B cell (primary cell): ENCODE data around the gene MS4A7.

Experiments
- EZH2 ChIP-seq: IDR thresholded peaks from 2 replicates; pipeline ENCODE4 v1.6.1; 2012; ENCODE audit warnings: borderline replicate concordance, low read depth, mild to moderate bottlenecking, moderate library complexity, low read length; ENCODE audit not compliant: insufficient read depth, poor library complexity, severe bottlenecking
- TF ChIP-seq, protein P1 (sequence below): fragments of 200-600 bp; IDR thresholded peaks from one replicate; pipeline ENCODE4 v1.8.0; 2022; ENCODE audit warnings: antibody characterized with exemption, mild to moderate bottlenecking

DNA sequence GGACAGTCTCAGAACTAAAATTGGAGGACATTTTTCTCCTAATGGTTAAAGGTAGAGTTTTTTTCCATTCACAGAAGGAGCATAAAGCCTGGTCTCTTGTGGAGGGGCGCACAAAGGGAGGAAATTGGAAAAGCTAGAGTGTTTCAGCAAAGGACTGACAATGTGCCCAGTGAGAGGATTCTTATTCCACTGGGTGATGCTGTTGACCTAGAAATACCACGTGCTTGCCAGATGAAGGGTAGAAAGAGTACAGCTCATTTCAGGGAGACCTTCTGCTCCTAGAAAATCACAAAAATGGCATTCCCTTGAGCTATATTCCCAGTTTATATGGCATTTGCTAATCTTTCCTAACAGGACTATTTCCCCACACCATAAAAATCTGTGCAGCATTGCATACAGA is 30.2 kb upstream of the MS4A7 start:
- TF ChIP-seq, protein P1, sequence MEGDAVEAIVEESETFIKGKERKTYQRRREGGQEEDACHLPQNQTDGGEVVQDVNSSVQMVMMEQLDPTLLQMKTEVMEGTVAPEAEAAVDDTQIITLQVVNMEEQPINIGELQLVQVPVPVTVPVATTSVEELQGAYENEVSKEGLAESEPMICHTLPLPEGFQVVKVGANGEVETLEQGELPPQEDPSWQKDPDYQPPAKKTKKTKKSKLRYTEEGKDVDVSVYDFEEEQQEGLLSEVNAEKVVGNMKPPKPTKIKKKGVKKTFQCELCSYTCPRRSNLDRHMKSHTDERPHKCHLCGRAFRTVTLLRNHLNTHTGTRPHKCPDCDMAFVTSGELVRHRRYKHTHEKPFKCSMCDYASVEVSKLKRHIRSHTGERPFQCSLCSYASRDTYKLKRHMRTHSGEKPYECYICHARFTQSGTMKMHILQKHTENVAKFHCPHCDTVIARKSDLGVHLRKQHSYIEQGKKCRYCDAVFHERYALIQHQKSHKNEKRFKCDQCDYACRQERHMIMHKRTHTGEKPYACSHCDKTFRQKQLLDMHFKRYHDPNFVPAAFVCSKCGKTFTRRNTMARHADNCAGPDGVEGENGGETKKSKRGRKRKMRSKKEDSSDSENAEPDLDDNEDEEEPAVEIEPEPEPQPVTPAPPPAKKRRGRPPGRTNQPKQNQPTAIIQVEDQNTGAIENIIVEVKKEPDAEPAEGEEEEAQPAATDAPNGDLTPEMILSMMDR = peak; percentile 55
- no peak for TF ChIP-seq EZH2
